Measurements from ENCODE around the gene ALOX15B.
A peak's percentile ranks its signal among the peaks of the same experiment; 100 is the strongest.
"Not testable (repeated sequence)": the region's sequence is repeated elsewhere in the genome, so short reads cannot be mapped to it uniquely, and the experiment has no call there.

ALOX15B gene

GRCh38 chr17:8076502-8077266 is 37.8 kb downstream of the ALOX15B start:
- TF ChIP-seq, protein P1, sequence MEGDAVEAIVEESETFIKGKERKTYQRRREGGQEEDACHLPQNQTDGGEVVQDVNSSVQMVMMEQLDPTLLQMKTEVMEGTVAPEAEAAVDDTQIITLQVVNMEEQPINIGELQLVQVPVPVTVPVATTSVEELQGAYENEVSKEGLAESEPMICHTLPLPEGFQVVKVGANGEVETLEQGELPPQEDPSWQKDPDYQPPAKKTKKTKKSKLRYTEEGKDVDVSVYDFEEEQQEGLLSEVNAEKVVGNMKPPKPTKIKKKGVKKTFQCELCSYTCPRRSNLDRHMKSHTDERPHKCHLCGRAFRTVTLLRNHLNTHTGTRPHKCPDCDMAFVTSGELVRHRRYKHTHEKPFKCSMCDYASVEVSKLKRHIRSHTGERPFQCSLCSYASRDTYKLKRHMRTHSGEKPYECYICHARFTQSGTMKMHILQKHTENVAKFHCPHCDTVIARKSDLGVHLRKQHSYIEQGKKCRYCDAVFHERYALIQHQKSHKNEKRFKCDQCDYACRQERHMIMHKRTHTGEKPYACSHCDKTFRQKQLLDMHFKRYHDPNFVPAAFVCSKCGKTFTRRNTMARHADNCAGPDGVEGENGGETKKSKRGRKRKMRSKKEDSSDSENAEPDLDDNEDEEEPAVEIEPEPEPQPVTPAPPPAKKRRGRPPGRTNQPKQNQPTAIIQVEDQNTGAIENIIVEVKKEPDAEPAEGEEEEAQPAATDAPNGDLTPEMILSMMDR (IDR thresholded peaks at IDR 0.05), result no peak
- peaks cover 28% of the 10 kb centered on the region for H3K4me1 Mint-ChIP-seq
- H3K27ac Mint-ChIP-seq, result no peak overlapping the region
- peaks cover 100% of the 10 kb centered on the region for H3K27me3 Mint-ChIP-seq (ENCODE audit: low read depth, poor library complexity)
- no peak for DNase-seq
- H3K9me3 Mint-ChIP-seq, result peaks cover 3% of the 10 kb centered on the region
- H3K36me3 Mint-ChIP-seq (ENCODE audit: low read depth), result no peaks in the 10 kb centered on the region
- H3K4me3 Mint-ChIP-seq, result no peak overlapping the region

DNA sequence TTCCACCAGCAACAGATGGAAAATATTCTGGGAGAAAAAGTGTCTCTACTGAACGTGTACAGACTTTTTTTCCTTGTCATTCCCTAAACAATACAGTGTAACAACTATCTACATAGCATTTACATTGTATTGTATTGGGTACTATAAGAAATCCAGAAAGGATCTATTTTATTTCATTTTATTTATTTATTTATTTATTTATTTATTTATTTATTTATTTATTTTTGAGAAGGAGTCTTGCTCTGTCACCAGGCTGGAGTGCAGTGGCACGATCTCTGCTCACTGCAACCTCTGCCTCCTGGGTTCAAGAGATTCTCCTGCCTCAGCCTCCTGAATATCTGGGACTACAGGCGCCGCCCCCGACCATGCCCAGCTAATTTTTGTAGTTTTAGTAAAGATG is 39.1 kb downstream of the ALOX15B start:
- peaks cover 17% of the 10 kb centered on the region for H3K4me1 Mint-ChIP-seq
- not testable (repeated sequence) for H3K9me3 Mint-ChIP-seq; H3K36me3 Mint-ChIP-seq (ENCODE audit: low read depth); DNase-seq; H3K4me3 Mint-ChIP-seq; H3K27ac Mint-ChIP-seq
- peaks cover 100% of the 10 kb centered on the region for H3K27me3 Mint-ChIP-seq (ENCODE audit: low read depth, poor library complexity)

DNA sequence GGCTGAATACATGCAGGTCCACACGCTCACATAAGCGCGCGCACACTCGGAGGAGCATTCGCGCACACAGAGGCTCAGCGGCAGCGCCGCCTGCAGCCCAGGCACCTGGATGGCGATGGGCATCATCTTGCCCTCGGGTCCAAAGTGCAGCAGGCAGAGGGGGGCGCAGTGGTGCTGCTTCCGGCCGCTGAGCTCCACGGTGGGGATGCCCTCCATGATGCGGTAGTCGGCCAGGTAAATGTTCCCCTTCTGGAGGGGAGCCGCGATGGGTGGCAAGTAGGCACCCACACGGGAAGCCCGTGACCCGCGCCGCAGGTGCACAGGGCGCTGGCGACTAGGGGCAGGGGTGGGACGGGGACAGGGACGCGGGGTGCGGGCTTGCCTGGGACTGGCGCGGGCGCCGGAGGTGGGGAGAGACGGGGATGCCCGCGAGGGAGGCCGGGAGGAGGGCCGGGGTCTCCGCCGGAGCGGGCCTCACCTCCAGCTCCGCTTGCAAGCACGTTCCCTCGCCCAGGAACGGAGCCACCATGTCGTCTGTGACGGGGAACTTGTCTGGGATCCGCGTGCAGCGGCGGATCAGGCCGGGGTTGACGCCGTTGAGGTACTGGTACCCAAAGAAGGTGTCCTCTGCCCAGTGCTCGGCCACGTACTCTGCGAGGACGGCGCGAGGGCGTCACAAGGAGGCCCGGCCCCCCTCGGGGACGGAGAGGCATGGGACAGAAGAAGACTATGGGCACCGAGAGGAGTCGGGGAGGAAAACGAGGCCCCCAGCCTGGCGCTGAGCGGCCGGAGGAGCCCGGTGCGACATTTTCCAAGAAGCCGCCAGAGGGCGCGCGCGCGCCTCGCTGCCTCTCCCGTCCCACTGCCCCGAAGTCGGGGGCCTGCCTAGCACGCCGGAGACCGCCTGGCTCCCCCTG is 40.7 kb downstream of the ALOX15B start:
- Mint-ChIP-seq H3K27ac (no peak overlapping the region), H3K4me3 (peak overlapping the region; percentile 83), H3K27me3 (ENCODE audit: low read depth, poor library complexity) (peaks cover 99% of the 10 kb centered on the region), H3K4me1 (peaks cover 2% of the 10 kb centered on the region), H3K9me3 (peaks cover 3% of the 10 kb centered on the region), H3K36me3 (ENCODE audit: low read depth) (no peaks in the 10 kb centered on the region)
- DNase-seq, result peak; percentile 86
- TF ChIP-seq, protein P1 (IDR thresholded peaks at IDR 0.05), result peak; percentile 92

DNA sequence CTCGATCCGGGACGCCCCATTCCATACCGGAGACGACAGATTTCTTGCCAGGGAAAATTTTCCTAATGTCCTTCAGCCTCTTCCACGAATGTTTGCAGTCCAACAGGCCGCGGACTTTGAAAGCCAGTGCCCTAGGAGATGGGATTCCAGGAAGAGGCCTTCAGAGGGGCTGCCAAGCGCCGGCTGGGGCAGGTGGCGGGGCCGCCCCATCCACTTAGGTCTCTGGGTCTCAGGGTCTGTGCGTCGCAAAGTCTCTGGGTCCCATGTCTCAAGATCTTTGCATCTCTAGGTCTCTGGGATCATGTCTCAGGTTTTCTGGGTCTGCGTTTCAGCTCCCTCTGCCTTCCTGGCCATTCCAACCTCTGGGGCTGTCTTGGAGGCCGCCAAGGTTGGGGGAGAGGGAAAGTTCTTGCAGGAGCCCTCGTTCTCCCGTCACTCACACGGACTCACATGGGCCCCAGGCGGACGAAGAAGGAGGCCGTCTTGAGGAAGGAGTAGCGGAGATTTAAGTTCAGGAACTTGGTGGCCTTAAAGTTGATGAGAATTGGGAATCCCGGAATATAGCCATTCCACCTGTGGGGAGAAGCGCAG is 41.4 kb downstream of the ALOX15B start:
- Mint-ChIP-seq H3K9me3 (peaks cover 3% of the 10 kb centered on the region), H3K27me3 (ENCODE audit: low read depth, poor library complexity) (peaks cover 99% of the 10 kb centered on the region), H3K4me3 (peak overlapping the region; percentile 83), H3K36me3 (ENCODE audit: low read depth) (no peaks in the 10 kb centered on the region), H3K4me1 (no peaks in the 10 kb centered on the region), H3K27ac (no peak overlapping the region)
- TF ChIP-seq, protein P1 (IDR thresholded peaks at IDR 0.05), result no peak
- no peak for DNase-seq

DNA sequence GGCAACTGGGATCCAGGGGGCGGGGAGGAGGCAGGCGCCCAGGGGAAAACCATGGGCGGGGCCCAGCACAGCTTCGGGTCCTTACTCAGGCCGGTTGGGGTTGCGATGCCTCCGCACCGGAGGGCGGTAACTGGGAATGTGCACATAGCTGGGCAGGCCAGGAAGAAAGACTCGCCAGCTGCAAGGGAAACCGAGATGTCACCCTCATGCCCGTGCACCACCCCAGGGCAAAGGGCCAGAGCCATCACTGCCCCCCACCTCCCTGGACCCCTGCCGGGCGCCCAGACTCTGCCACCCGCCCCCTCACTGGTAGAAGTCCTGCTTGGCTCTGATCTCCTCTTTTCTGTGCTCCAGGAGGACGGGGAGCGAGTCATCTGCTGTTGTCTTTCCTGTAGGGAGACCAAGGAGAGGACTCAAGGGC is 42.0 kb downstream of the ALOX15B start:
- no peak overlapping the region for H3K27ac Mint-ChIP-seq
- H3K4me3 Mint-ChIP-seq, result no peak overlapping the region
- H3K9me3 Mint-ChIP-seq, result peaks cover 3% of the 10 kb centered on the region
- H3K27me3 Mint-ChIP-seq (ENCODE audit: low read depth, poor library complexity), result peaks cover 99% of the 10 kb centered on the region
- no peak for DNase-seq
- no peaks in the 10 kb centered on the region for H3K36me3 Mint-ChIP-seq (ENCODE audit: low read depth)
- TF ChIP-seq, protein P1 (IDR thresholded peaks at IDR 0.05), result no peak
- no peaks in the 10 kb centered on the region for H3K4me1 Mint-ChIP-seq

- no peaks in the 10 kb centered on the region for H3K36me3 Mint-ChIP-seq (ENCODE audit: low read depth)
- peaks cover 99% of the 10 kb centered on the region for H3K27me3 Mint-ChIP-seq (ENCODE audit: low read depth, poor library complexity)
- TF ChIP-seq, protein P1 (IDR thresholded peaks at IDR 0.05), result no peak
- H3K4me1 Mint-ChIP-seq, result no peaks in the 10 kb centered on the region
- no peak for DNase-seq
- H3K9me3 Mint-ChIP-seq, result peaks cover 3% of the 10 kb centered on the region
- H3K27ac Mint-ChIP-seq, result no peak overlapping the region
- H3K4me3 Mint-ChIP-seq, result no peak overlapping the region
Measured at GRCh38 chr17:8081876-8082275, 43.0 kb downstream of the ALOX15B start.
